Upper lobe of right lung (tissue), 1 donor: Measurements from ENCODE around the gene SGTA. TPM values are rescaled to one million over a fixed set of nuclear protein-coding genes. Genes with fewer than 3 reads are reported as not detected.

Experiments
- ATAC-seq: fragments of 200-7000 bp; cut with Tn5 transposase; one replicate; pipeline ENCODE4 v1.9.1; 2020; ENCODE audit warnings: mild to moderate bottlenecking, moderate library complexity
- DNase-seq: peaks from one replicate; pipeline ENCODE4 v3.0.0-alpha.2; 2020
- H3K27ac ChIP-seq: fragments of 200-600 bp; one replicate; pipeline ENCODE4 v1.8.0; 2022
- H3K27me3 ChIP-seq: fragments of 200-600 bp; one replicate; pipeline ENCODE4 v1.8.0; 2022; ENCODE audit warnings: mild to moderate bottlenecking
- H3K36me3 ChIP-seq: fragments of 200-600 bp; one replicate; pipeline ENCODE4 v1.8.0; 2022
- H3K4me1 ChIP-seq: fragments of 200-600 bp; one replicate; pipeline ENCODE4 v1.8.0; 2022
- H3K4me3 ChIP-seq: fragments of 200-600 bp; one replicate; pipeline ENCODE4 v1.8.0; 2022; ENCODE audit warnings: mild to moderate bottlenecking
- H3K9me3 ChIP-seq: fragments of 200-600 bp; one replicate; pipeline ENCODE4 v1.8.0; 2022
- intact Hi-C: fragments of 100-400 bp; cut with DNase I; formaldehyde crosslinking; loops from one replicate; pipeline ENCODE4 v1.11.0; 2022
- total RNA-seq: library from RNA; stranded (reverse); fragmentation: NEBNext Ultra II Directional; extraction: Animal tissue kit (Norgen Biotek cat#: 25700); gene quantifications from one replicate; pipeline ENCODE4 v1.2.1, GENCODE V29; 2021
- TF ChIP-seq, protein P1 (sequence below): fragments of 200-600 bp; IDR thresholded peaks from one replicate; pipeline ENCODE4 v1.8.0; 2022; ENCODE audit warnings: antibody characterized with exemption
- donor health status: DM: no; HTN: yes; CAD: no; lungs with severe emphysema.

The SGTA gene
- total RNA-seq, 1 donor from 2014 or later = 44.9 TPM

DNA sequence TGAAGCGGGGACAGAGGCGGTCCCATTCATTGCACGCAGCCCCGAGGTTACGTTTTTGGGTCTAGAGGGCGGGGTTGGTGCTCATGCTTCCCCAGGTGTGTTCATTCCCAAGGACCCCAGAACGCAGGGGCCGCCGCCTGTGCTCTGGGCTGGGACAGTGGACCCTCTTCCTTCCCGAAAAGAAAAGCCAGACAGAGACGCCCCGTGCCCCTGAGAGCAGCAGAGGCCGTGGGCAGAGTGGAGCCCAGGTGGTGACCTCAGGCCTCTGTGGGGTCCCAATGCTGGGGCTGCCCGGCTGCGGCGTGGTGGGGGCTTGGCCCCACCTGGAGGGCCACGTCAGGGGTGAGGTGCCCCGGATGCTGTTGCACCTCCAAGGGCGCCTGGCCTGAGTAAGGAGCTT, 15.4 kb downstream of the SGTA start:
- intact Hi-C loops = loop anchor here (10.0 kb wide), 1 partner anchor 123 kb away; no protein-coding TSS in a partner anchor
- peaks cover 60% of the 10 kb centered on the region for H3K36me3 ChIP-seq
- DNase-seq = no peak
- ATAC-seq = no peak
- no peaks in the 10 kb centered on the region for H3K9me3 ChIP-seq
- H3K4me1 ChIP-seq = peaks cover 8% of the 10 kb centered on the region
- H3K27me3 ChIP-seq = no peaks in the 10 kb centered on the region
- no peak overlapping the region for H3K27ac ChIP-seq
- TF ChIP-seq, protein P1, sequence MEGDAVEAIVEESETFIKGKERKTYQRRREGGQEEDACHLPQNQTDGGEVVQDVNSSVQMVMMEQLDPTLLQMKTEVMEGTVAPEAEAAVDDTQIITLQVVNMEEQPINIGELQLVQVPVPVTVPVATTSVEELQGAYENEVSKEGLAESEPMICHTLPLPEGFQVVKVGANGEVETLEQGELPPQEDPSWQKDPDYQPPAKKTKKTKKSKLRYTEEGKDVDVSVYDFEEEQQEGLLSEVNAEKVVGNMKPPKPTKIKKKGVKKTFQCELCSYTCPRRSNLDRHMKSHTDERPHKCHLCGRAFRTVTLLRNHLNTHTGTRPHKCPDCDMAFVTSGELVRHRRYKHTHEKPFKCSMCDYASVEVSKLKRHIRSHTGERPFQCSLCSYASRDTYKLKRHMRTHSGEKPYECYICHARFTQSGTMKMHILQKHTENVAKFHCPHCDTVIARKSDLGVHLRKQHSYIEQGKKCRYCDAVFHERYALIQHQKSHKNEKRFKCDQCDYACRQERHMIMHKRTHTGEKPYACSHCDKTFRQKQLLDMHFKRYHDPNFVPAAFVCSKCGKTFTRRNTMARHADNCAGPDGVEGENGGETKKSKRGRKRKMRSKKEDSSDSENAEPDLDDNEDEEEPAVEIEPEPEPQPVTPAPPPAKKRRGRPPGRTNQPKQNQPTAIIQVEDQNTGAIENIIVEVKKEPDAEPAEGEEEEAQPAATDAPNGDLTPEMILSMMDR = no peak
- no peak overlapping the region for H3K4me3 ChIP-seq

DNA sequence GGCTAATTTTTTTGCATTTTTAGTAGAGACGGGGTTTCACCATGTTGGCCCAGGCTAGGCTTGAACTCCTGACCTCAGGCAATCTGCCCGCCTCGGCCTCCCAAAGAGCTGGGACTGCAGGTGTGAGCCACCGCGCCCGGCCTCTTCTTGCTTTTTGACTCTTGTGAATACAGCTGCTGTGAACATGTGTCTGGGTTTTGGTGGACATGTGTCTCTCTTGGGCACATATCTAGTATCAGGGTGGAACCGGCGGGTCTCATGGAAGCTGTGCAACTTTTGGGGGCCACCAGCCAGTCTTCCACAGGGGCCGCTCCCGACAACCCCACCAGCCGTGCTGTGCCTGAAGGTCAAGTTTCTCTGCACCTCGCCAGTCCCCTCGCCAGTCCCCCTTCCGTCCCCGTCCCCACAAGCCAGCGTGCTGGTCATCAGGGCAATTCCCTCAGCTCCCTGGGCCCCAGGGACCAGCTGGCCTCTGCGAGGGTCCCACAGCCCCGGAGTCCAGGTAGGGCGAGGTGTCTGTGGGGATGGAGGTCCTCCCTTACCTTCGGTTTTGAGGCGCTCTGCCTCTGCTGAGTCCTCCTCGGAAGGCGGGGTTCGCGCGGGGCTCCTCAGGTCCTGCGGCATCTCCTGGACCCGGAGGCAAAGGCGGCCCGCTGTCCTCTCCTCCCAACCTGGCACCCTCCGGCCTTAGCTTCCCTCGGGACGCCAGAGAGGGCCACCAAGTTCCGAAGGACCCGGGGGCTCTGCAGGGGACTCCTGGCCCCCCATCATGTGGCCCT, 16.3 kb downstream of the SGTA start:
- Histone ChIP-seq H3K9me3 (no peaks in the 10 kb centered on the region), H3K36me3 (peaks cover 69% of the 10 kb centered on the region), H3K27me3 (no peaks in the 10 kb centered on the region), H3K4me3 (no peak overlapping the region), H3K4me1 (peaks cover 8% of the 10 kb centered on the region), H3K27ac (no peak overlapping the region)
- TF ChIP-seq, protein P1 = no peak
- intact Hi-C loops = loop anchor here (10.0 kb wide), 1 partner anchor 122 kb away; no protein-coding TSS in a partner anchor
- DNase-seq = no peak
- ATAC-seq = no peak

DNA sequence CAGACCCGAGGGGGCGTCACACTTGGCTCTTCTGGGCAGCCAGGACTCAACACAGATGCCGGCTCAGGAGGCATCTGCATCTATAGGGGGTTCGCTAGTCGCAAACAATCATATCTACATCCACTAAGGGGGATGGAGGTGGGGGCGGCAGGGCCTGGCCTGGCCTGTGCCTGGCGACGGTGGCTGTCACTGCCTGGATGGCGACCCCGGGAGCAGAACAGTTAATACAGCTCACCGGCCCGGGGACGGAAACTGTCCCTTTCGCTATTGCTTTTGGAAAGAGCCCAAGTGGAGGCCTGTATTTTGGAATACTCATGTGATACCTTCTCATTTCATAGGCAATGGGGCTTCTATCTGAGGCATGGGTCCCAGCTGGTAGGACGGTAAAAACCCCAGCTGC, 17.7 kb downstream of the SGTA start:
- Histone ChIP-seq H3K27ac (no peak overlapping the region), H3K4me3 (no peak overlapping the region), H3K36me3 (peaks cover 83% of the 10 kb centered on the region), H3K9me3 (no peaks in the 10 kb centered on the region), H3K27me3 (no peaks in the 10 kb centered on the region), H3K4me1 (peaks cover 4% of the 10 kb centered on the region)
- ATAC-seq (no peak), DNase-seq (no peak)
- TF ChIP-seq, protein P1 = no peak
- intact Hi-C loops = loop anchor here (10.0 kb wide), 1 partner anchor 121 kb away; no protein-coding TSS in a partner anchor

DNA sequence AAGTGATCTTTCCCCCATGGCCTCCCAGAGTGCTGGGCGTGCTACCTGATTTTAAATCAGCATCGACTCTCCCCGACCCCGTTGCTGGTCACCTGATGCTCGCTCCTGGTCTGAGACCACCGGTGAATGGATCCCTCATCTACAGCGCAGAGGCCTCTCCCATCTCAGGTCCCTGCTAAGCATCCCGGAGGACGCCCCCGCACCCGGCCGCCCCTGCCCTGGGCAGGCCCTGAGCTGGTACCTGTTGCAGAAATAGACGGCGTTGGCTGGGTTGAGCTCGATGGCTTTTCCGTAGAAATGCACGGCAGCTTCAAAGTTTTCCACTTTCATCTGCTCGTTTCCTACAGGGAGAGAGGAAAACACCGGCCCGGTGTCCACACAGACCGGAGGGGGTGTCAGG, 18.1 kb downstream of the SGTA start:
- ATAC-seq = no peak
- Histone ChIP-seq H3K9me3 (no peaks in the 10 kb centered on the region), H3K27me3 (no peaks in the 10 kb centered on the region), H3K4me3 (no peak overlapping the region), H3K4me1 (peaks cover under 1% of the 10 kb centered on the region), H3K27ac (no peak overlapping the region), H3K36me3 (peaks cover 83% of the 10 kb centered on the region)
- TF ChIP-seq, protein P1 = no peak
- intact Hi-C loops = loop anchor here (10.0 kb wide), 1 partner anchor 120 kb away; no protein-coding TSS in a partner anchor
- no peak for DNase-seq

DNA sequence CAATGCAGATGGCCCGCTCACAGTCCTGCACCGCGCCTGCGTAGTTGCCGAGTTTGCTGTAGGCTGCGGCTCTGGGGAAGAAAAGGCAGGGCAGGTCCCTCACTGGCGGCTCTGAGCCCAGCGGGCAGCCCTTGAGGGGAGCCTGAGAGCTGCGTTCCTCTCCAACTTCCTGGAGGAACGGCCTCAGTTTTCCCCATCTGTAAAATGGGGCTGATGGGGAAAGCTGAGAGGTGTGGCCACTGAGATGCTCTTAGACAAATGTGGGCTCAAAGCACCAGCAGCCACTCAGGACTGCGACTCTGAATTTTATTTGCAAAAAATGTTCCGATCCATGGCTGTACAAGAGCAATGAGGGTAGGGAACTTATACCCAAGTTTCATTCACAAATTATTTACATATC, 19.4 kb downstream of the SGTA start:
- TF ChIP-seq, protein P1 = no peak
- no peak overlapping the region for H3K27ac ChIP-seq
- ATAC-seq = no peak
- no peaks in the 10 kb centered on the region for H3K27me3 ChIP-seq
- no peak for DNase-seq
- no peaks in the 10 kb centered on the region for H3K9me3 ChIP-seq
- H3K4me3 ChIP-seq = no peak overlapping the region
- intact Hi-C loops = loop anchor here (10.0 kb wide), 1 partner anchor 119 kb away; no protein-coding TSS in a partner anchor
- peaks cover 86% of the 10 kb centered on the region for H3K36me3 ChIP-seq
- H3K4me1 ChIP-seq = no peaks in the 10 kb centered on the region
